D721Med (cell line): ENCODE measurements around the gene N4BP2L2.

Experiments used
- DNase-seq: peaks from one replicate; pipeline ENCODE4 v3.0.0; 2011; ENCODE audit warnings: low spot score; ENCODE audit not compliant: insufficient read length
- FAIRE-seq: peaks from 2 replicates; lab custom pipeline; 2011; peaks lifted over from hg19 to GRCh38; lab: Jason Lieb, UNC
- TF ChIP-seq, protein P1 (sequence below): IDR thresholded peaks from 2 replicates; pipeline ENCODE4 v1.5.1; 2012; ENCODE audit warnings: mild to moderate bottlenecking, control low read depth; ENCODE audit not compliant: insufficient read depth; ENCODE audit errors: missing control alignments

Gene N4BP2L2

DNA sequence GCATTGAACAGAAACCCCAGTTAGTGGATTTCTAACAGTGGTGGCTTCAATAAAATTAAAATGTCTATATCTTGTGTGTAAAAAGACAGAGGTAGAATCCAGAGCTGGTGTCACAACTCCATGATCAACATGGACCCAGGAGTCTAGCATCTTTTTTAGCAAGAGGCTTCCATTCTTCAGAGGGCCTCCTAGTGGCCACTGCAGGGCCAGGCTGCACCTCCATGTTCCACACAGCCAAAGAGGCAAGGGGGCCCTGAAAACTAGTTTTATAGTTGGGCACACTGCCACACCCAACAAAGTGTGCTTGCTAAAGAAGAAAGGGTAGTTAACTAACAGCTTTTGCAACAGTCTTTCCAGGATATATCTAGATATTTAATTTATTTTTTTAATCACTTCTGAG is 123.6 kb downstream of the N4BP2L2 start:
- DNase-seq (no peak), FAIRE-seq (no peak)
- TF ChIP-seq, protein P1, sequence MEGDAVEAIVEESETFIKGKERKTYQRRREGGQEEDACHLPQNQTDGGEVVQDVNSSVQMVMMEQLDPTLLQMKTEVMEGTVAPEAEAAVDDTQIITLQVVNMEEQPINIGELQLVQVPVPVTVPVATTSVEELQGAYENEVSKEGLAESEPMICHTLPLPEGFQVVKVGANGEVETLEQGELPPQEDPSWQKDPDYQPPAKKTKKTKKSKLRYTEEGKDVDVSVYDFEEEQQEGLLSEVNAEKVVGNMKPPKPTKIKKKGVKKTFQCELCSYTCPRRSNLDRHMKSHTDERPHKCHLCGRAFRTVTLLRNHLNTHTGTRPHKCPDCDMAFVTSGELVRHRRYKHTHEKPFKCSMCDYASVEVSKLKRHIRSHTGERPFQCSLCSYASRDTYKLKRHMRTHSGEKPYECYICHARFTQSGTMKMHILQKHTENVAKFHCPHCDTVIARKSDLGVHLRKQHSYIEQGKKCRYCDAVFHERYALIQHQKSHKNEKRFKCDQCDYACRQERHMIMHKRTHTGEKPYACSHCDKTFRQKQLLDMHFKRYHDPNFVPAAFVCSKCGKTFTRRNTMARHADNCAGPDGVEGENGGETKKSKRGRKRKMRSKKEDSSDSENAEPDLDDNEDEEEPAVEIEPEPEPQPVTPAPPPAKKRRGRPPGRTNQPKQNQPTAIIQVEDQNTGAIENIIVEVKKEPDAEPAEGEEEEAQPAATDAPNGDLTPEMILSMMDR = peak; percentile 28

- no peak for DNase-seq
- TF ChIP-seq, protein P1 = no peak
- FAIRE-seq = no peak
Observed at GRCh38 chr13:32414580-32414979, 124.0 kb downstream of the N4BP2L2 start.

DNA sequence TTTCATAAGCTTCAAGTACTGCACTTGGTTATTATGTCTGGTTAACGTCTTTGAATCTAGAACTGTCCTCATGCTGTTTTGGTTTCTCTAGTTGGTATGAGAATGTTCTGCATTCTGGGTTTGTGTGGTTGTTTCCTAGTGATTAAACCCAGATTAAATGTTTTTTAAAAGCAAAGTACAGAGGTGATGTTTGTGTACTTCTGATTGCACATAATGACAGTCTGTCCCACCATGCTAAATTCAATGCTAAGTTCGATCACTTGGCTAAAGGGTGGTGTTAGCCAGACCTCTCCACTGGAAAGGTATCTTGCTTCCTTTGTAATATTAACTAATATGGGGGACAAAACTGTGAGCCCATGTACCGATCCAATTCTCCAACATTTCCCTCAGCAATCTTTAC is 125.3 kb downstream of the N4BP2L2 start:
- TF ChIP-seq, protein P1 = no peak
- FAIRE-seq (no peak), DNase-seq (no peak)

GRCh38 chr13:32409561-32410421 is 128.8 kb downstream of the N4BP2L2 start:
- TF ChIP-seq, protein P1 = no peak
- no peak for DNase-seq
- no peak for FAIRE-seq

DNA sequence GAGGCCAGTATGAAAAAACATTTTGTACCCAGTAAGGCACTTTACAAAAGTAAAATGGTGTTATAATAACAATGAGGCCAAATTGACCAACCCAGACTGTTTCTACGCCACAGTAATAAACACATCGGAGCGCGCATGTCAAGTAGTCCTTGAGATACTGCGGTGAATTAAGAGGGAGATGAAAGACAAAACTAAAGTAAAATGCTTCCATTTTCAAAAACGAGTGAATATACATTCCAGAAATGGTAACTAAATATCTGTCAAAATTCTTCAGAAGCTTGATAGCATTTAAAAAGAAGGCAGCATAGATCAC is 129.6 kb downstream of the N4BP2L2 start:
- FAIRE-seq = no peak
- no peak for DNase-seq
- TF ChIP-seq, protein P1 = no peak

DNA sequence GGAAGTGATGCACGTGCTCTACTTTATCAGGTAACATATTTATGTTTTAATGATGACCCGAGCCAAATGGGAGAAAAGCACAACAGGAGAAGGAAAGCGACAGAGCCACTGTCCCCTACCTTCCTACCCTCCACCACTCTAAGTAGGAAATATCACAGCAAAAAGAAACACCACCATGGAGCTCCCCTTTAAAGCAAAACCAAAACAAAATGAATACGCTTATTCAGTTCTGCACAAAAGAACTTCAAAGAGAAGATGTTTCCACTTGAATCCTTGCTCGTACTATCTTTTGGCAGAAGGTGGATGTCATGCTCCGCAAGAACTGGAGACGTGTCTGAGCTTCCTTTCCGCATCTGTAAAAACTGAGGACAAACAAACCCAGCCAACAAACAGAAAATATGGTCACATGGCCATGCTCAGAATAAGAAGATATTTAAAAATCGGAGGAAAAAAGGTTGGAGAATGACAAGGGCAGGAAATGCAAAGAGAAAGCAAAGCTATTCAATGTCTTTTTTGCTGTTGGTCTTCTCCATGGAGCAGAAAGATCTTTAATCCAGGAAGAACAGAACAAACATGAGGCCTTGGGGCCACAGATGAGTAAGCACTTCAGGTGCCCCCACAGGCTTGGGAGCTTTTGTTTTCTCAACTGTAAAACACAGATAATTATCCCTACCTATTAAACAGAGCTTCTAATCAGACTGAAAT is 130.1 kb downstream of the N4BP2L2 start:
- FAIRE-seq (no peak), DNase-seq (no peak)
- TF ChIP-seq, protein P1 = no peak

DNA sequence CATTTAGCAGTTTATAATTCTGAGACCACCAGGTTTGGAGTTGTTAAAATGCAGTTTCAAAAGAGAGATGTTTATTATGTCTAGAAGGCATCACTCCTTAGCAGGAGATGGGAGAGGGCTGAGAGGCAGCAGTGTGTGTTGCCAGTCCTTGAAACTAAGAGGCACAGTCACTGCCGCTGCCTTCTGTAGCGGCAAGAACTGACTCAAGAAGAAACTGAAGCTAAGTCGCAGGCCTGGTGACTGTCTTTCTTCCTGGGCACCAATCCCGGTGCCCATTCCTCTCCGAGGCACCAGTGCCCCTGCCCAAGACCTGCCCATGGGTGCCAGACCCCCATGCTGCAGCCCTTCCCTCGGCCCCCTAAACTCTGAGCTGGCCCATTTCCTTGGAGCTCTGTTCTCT is 130.7 kb downstream of the N4BP2L2 start:
- DNase-seq (no peak), FAIRE-seq (no peak)
- TF ChIP-seq, protein P1 = no peak
